ENCODE data around the gene ATP8B1.

Gene ATP8B1

DNA sequence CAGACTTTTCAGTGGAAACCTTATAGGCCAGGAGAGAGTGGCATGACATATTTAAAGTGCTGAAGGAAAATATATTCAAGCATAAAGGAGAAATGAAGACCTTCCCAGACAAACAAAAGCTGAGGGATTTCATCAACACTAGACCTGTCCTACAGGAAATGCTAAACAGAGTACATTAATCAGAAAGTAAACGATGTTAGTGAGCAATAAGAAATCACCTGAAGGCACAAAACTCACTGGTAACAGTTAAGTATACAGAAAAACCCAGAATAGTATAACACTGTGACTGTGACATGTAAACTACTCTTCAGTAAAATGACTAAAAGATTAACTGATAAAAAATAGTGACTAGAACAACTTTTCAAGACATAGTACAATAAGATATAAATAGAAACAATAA is 87.4 kb downstream of the ATP8B1 start:
- DNase-seq, result no peak

DNA sequence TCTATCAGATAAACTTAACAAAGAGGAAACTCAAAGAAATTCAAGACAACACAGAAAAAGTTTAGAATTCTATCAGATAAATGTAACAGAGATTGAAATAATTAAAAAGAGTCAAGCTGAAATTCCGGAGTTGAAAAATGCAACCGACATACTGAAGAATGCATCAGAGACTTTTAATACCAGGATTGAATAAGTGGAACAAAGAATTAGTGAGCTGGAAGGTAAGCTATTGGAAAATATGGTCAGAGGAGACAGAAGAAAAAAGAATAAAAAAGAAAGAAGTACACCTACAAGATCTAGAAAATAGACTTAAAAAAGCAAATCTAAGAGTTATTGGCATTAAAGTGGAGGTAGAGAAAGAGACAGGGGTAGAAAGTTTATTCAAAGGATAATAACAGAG is 88.0 kb downstream of the ATP8B1 start:
- no peak for DNase-seq

DNA sequence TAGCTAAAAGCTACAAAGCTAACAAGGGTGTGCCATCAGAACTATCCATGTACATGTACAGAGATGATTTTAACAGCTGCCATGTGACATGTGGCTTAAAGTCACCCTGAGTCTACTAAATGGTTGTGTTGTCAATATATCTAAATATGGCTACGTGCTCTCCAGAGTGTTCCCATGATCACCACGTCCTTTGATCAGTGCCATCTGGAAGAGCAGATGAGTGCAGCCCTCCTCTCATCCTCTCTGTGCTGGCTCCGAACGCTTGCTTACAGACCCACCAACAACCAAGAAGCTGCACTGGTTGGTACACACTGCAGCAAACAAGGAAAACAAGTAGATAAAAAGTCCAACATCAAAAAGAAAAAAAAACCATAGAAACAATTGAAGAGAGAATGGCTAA is 92.9 kb downstream of the ATP8B1 start:
- no peak for DNase-seq

DNA sequence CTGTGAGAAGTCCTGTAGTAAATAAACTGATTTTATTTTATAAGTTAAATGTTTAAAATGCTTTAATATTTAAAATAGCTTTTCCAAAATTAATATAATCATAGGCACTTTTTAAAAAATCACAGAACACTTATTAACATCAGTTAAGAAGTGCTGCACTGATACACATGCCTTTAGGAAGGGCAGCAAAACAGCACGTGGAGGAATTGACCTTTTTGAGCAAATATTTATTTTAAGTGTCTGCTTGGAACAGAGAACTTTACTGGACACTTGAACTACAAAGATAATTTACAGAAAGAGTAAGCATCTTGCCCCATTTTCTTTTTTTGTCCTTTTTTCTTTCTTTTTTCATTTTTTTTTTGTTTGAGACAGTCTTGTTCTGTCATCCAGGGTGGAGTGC is 93.8 kb downstream of the ATP8B1 start:
- DNase-seq, result no peak

DNA sequence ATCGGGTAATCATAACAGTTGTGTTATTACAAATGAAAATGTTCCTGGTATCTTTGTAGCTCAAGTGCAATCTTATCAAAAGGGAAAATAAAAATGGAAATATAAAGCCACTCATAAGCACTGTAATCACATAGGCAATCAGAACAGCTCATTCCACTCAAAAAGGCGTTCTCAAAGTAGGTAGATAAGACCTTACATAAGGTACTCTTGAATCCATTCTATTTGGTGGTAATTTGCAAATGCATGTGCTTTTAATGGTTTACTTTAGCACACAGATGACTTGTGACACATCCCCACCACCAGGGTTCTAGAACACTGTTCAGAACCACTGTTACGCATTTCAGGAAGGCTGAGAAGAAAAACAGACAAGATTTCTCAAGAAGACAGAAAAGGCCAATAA is 94.8 kb downstream of the ATP8B1 start:
- DNase-seq, result no peak

DNA sequence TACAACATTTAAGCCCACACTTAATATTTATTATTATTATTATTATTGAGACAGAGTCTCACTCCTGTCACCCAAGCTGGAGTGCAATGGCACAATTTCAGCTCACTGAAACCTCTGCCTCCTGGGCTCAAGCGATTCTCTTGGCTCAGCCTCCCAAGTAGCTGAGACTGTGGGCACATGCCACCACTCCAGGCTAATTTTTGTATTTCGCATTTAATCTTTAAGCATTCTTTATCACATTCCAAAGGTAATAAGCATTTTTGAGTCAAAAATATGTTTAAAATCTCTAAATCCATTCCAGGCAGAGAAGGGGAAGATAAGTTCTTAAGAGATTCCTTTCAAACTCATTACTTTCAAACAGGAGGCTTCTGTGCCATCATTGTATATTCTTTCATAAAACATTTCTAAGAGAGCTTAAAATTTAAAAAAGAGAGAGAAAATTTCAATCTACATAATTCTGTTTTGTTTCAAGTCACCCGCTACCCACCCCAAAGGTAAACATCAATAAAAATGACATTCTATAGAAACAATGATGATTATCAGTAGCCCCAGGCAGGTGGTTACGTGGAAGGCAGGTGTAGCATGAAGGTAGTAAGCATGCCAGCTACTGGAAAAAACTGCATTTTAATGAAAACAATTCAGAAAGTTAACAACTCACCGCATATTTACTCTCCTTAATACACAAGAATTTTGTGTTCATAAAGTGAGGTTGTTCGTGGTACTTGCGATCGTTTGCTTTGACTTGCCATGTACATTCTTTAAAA is 97.1 kb downstream of the ATP8B1 start:
- no peak for DNase-seq

DNA sequence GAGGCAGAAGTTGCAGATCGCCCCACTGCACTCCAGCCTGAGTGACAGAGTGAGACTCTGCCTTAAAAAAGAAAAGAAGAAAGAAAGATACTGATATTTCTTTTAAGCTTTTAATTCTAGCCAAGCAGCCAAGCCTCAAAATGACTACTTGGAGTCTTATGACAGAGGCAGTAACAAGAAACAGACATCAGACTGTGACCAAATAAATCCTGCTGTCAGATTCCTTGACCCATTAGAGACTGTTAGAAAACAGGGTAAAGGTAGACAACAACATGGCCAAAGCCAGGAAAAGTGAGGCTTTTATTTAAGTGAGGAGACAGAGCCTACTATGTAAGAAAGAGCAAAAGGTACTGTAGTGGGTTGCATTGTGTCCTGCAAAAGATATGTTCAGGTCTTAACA is 98.1 kb downstream of the ATP8B1 start:
- no peak for DNase-seq

DNA sequence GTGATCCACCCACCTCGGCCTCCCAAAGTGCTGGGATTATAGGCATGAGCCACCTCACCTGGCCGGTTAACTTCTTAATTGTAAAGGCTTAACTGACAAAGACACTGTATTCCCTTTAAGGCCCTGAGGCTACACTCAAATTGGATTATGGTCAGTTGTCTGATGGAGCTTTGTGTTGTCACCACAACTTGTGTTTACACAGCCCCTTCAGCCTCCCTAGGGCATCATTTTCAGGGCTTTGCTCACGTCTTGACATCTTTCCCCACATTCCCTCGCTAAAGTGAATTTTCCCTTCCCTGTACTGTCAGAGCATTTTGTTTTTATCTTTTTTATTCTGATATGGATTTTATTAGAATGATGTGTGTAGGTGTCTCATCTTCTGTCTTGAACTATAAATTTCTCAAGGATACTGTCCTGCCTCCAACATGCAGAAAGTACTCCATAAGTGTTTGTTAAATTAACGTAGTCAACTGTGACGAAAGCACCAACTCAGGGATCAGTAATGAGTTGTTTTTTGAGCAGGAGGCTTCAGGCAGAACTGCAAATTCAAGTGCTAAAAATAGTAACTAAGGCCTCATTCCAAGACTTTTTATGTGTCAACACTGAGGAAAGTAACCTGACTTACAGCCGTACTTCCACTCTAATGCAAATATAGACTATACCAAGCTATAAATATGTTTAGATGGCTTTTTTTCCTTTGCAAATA is 104.4 kb downstream of the ATP8B1 start:
- no peak for DNase-seq

DNA sequence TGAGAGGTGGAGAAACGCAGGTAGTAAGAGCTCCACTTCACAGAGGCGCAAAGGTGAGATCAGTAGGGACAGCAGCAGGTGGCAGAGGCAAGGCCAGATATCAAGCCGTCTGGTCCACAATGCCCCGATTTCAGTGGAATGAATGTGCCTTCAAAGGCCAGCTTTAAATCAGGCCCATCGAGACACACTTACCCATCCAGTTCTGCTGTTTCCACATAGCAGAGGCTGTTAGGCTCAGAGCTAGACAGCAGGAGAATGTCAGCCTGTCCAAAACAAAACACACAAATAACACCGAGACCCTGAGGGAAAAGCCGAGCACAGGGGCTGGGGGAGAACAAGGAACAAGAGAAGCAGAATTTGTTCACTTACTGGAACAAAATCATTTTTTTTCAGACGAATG is 105.7 kb downstream of the ATP8B1 start:
- no peak for DNase-seq

DNA sequence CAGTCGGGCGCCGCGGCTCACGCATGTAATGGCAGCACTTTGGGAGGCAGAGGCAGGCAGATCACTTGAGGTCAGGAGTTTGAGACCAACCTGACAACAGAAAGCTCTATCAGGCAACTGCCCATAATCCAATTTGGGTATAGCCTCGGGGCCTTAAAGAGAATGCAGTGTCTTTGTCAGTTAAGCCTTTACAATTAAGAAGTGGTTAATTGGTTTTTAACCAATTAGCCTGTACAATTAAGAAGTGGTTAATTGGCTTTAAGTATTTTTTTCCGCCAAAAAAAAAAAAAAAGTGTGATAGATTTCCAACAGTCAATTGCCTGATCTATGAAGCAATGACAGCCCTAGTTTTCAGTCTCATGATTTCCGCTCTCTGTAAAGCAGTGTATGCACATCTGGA is 106.8 kb downstream of the ATP8B1 start:
- DNase-seq, result no peak

DNA sequence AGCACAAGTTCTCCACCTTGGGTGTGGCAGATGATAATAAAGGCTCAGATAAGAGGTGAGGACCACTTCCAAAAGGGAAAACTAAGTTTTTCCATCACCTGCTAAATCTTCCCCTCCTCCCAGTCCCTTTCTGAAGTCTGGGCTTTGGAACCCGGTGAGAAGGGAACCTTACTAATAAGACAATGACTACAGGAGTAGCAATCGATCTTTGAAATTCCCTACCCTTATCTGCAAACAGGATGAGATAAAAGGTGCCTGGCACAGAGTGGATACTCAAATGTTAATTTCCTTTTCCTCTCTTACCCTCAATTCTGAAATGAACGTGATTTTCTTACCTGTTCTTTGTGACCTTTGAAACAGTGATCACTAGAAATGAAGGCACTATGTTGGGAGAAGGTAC is 111.8 kb downstream of the ATP8B1 start:
- DNase-seq, result no peak

DNA sequence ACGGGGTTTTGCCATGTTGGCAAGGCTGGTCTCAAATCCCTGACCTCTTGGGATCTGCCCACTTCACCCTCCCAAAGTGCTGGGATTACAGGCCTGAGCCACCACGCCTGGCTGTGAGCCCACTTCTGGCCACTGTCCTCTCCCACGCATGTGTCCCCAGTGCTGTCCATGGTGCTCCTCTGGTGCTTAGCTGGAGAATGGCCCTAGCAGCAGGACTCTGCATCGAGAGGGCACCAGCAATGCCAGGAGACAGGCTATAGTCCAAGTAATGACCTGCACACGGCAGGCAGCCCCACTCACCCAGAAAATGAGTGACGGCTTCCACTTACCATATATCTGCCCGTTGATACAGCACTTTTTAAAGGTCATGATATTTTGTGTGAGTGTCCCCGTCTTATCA is 115.1 kb downstream of the ATP8B1 start:
- DNase-seq, result no peak

DNA sequence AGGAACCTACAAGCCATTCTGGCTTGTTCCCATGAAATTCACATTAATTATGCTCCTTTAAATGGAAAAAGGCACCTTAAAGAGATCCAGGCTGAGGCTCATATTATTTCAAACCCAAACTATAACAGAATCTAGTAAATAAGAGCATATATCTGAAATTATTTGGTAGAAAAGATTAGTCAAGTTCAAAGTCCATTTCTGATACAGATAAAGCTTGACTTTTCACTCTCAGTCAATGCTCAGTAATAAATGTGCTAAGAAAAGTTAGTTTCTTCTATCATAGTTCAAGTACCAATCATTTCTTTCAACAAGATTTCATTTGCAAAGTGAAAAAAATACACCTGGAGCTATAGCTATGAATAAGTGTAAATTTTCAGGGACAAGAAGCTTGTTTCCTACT is 119.6 kb downstream of the ATP8B1 start:
- DNase-seq, result no peak

DNA sequence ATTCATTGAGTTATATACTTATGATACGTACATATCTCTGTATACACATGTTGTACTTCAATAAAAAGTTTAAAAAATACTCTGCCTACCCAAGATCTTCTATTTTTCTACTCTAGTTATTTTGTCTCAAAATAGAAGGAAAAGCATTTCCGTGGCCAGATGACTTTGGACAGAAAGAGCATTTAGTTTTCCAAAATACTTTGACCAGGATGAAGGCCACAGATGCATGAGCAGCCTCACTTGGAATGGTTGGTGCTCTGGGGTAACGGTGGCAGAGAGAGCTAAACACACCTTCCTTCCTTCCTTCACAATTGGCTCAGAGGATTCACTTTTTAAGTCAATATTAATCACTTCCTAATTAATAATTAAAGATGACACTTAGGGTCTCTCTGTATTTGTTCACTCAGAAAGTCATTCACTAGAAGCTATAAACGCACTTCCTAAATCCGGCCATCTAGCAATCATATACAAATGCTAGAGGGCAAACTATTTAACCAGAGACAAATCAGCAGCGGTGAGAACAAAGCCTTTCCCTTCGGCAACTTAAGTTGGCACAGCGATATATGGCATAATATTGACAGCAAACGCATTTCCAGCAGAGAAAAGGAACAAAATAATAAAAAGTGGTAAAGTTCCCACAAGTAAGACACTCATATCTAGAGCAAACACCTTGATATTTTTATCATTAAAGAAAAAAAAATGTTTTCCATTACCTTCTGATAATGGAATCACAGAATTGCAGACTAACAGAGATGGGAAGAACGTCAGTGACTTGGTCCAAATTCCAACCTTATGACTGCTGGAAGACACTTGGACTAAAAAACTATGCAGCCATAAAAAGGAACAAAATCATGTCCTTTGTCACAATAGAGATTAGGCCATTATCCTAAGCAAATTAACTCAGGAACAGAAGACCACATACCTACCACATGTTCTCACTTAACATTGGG is 125.6 kb downstream of the ATP8B1 start:
- DNase-seq, result no peak

DNA sequence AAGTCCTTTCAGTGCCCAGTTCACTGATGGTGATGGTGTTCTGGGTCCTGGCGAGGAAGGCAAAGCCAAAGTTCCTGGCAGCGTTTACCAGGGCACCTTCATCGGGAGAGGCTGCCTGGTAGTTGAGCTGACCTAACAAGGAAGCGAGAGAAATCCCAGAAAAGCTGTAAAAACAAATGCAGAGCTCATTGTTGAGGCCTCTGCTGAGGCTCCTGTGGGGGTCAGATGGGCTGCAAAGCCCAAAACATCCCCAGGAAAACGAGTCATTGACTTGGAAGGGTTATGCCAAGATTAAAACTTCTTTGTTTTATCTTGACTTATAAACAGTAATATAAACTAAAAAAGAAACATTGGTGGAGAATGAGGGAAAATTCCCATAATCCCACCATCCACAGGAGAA is 128.2 kb downstream of the ATP8B1 start:
- DNase-seq, result no peak

DNA sequence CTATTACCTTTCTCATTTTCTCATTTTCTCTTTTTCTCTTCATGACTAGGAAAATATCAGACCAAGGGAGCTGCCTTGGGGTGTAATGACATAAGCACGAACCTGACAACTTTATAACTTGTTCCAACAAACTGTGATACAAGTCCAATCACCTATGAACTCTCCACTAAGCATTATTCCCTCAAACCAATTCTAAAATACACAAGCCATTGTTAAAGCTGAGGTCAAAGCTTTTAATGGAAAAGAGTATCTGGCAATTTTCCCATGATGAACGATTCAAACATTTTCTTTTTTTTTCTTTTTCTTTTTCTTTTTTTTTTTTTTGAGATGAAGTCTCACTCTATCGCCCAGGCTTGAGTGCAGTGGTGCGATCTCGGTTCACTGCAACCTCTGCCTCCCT is 133.1 kb downstream of the ATP8B1 start:
- no peak for DNase-seq

DNA sequence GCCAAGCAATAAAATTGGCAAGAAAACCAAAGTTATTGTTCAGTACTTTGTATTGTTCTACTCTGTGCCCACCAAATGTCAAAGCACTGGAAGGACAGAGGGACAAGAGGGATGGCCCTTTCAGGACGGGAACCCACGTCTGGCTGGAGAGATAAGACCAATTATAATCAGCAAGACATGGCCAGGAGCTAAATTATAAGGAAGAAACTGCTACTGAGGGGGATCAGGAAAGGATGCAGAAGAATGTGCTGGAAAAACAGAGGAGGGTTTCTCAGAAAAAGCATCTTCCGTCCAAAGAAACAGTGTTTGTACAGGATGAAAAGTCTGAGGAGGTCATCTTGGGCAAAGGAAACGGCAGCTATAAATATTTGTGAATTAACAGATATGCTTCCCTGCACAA is 135.1 kb downstream of the ATP8B1 start:
- DNase-seq, result no peak

DNA sequence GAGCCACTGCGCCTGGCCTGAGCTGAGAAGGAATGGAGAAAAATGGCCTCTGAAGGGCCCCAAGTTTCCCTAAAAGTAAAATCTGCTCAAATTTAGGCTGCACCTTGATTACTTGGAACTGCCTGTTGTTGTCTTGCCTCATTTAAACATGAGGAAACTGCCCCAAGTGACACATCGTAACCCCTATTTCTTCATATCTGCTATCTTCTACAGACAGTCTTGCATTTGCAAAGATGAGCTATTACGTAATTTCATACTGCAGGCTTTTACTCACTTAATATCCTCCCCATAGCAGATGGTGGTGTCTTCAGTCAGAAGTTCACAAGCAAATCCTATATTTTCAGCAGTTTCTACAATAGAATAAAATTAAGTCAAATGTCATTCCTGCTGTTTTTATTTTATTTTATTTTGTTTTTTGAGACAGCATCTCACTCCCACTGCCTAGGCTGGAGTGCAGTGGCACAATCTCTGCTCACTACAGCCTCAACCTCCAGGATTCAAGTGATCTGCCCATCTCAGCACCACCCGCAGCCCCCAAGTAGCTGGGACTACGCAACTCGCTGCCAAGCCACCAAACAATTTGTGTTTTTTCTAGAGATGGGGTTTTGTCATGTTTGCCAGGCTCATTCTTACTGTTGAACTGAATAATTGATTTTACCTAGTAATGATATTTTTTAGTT is 136.2 kb downstream of the ATP8B1 start:
- no peak for DNase-seq

DNA sequence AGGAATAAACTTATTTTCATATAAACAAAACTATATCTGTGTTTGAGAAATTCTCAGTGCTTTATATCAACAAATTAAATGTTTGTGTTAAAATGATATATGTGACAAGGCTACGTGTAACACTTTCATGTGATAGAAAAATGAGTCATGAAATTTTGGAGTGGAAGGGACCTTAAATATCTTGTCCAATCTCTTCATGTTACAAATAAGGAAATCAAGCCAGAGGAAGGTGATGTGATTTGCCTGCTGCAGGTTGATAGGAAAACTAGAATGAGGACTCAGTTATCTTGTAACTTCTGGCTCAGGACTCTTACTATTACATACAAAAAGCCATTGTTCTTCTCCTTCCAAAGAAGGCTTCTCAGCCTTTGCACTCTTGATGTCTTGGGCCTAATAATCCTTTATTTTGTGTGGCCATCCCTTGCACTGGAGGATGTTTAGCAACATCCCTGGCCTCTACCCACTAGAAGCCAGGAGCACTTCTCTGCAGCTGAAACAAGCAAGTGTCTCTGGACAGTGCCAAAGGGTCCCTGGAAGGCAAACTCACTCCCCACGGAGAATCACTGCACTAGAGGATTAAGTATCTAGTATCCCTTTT is 138.4 kb downstream of the ATP8B1 start:
- no peak for DNase-seq

DNA sequence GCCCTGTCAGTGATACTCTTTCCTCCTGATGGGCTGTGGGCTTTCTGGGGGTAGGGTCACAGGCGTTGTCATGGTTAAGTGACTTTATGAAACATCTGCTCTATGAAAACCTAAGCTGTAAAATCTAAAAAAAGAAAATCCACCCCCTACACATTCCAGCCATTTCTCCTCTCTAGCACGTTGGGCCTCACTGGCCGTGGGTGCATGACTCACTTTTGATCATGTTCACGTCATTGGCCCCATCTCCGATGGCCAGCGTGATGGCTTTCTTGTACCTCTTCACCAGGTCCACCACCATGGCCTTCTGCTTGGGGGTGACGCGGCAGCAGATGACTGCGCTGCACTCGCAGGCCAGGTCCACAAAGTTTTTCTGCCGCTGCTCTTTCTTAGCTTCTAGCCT is 142.2 kb downstream of the ATP8B1 start:
- DNase-seq, result no peak

DNA sequence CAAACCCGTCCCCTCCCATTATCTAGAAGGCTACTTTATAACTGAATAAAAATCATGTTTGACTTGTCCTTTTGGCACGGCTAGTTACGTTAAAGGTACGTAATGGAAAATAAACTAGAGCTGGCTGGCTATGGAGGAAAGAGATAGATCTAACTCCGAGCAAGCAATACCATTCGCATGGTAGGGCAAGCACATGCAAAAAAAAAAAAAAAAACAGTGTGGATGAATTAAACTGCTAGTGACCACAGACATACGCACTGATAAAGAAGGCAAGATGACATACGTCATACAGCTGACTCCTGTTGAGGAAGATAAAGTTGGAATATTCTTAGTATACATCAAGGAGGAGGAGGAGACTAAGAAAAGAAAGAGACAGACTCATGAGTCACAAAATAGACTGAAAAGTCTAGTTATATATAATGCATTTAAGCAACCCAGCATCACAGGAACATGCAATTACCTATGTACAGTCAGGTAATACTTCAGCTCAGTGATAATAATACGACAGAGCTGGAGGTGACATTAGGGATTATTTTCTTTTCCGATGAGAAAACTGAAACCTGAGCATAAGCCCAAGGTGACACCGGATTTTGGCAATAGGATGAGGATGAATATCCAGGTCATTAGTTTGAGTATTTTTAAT is 143.5 kb downstream of the ATP8B1 start:
- no peak for DNase-seq

DNA sequence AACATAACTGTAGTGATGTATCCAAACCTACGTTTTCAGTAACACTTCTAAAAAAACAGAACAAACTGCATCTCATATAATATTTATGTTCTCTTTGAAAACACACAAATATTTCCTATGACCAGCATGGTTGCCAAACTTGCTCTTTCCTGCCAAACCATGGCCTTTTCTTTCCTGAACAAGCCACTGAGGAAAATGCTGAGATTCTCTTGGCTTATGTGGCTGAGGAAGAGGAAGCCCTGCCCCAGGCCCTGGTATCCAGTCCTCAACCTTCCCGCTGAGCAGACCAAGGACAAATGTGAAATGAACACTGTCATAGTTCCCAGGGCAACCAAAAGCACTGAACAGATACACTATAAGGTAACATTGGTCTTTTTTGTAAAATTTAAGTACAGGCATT is 145.6 kb downstream of the ATP8B1 start:
- DNase-seq, result no peak

Measured in GDM1 (cell line).